ENCODE results near the gene C5orf47. TPM values are rescaled to one million over a fixed set of nuclear protein-coding genes. Genes with fewer than 3 reads are reported as not detected.

The C5orf47 gene
- total RNA-seq, 6 experiments from 2014 or later: not detected

DNA sequence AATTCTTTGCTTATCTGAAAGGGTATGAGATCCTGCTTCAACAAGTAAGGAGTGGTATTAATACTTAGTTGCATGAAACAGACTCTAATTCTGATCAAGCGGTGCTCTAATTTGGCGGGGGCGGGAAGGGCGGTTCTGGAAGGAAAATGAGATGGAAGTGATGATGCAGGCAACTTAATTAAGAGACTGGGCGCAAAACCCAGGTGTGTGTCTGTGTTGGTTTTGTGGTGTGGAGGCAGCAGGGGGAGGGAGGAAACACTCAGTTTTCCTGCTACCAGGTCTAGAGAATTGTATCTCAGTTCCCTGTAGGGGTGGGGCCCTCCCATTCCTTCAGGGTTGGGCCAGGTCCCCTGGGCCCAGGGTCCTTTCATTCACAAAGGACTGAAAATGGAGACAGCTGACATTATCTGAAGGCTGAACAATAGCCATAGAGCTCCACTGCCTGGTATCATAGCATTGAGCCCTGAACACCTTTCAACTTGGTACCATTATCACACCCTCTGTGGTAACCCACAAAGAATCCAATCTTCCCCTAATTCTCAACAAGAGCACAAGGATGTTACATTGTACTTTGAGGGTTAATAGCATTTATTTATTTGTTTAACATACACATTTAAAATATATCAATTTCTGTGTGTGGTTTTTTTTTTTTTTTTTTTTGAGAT lies 17.2 kb upstream of the C5orf47 start:
- no peak for TF ChIP-seq POLR2A (IDR thresholded peaks at IDR 0.05)
- TF ChIP-seq, protein P1, sequence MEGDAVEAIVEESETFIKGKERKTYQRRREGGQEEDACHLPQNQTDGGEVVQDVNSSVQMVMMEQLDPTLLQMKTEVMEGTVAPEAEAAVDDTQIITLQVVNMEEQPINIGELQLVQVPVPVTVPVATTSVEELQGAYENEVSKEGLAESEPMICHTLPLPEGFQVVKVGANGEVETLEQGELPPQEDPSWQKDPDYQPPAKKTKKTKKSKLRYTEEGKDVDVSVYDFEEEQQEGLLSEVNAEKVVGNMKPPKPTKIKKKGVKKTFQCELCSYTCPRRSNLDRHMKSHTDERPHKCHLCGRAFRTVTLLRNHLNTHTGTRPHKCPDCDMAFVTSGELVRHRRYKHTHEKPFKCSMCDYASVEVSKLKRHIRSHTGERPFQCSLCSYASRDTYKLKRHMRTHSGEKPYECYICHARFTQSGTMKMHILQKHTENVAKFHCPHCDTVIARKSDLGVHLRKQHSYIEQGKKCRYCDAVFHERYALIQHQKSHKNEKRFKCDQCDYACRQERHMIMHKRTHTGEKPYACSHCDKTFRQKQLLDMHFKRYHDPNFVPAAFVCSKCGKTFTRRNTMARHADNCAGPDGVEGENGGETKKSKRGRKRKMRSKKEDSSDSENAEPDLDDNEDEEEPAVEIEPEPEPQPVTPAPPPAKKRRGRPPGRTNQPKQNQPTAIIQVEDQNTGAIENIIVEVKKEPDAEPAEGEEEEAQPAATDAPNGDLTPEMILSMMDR (IDR thresholded peaks at IDR 0.05): no peak
- no peaks in the 10 kb centered on the region for H3K9me3 ChIP-seq
- DNase-seq (no peak), ATAC-seq (no peak)
- no peak overlapping the region for H3K4me3 ChIP-seq
- no peaks in the 10 kb centered on the region for H3K27me3 ChIP-seq
- no peak overlapping the region for H3K27ac ChIP-seq
- intact Hi-C loops (cut with DNase I): loop anchor here (5.0 kb wide), 1 partner anchor 350 kb away; no protein-coding TSS in a partner anchor
- peaks cover 0 to 20% (median 3%) of the 10 kb centered on the region in 4 donors for H3K4me1 ChIP-seq
- 98% methylated on average over 5 of the region's 5 CpGs for WGBS (ENCODE audit: insufficient coverage, low coverage, low lambda C conversion rate, missing lambda C conversion rate)
- no peaks in the 10 kb centered on the region for H3K36me3 ChIP-seq

DNA sequence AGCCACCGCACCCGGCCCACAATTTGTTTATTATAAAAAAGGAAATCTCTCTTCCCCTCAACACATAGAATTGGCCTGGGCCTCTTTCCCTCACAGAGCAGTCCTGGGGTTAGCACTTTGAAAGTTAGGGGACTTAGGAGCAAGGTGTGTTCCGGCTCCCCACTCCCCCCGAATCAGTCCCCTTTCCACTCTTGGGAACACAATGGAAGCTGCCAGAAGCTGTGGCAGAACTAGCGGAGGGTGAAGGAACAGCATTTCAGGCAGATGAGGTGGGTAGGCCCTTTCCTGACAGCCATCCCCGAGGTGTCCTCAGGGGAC lies 16.4 kb upstream of the C5orf47 start:
- Histone ChIP-seq H3K36me3 (no peaks in the 10 kb centered on the region), H3K4me1 (peaks cover 0 to 20% (median 3%) of the 10 kb centered on the region in 4 donors), H3K4me3 (peak overlapping the region; percentile 37 to 57 (median 47)), H3K27me3 (no peaks in the 10 kb centered on the region), H3K27ac (peak overlapping the region in 1 of 3 donors; percentile 33), H3K9me3 (no peaks in the 10 kb centered on the region)
- WGBS (ENCODE audit: insufficient coverage, low coverage, low lambda C conversion rate, missing lambda C conversion rate): 49% methylated on average over 4 of the region's 6 CpGs
- intact Hi-C loops (cut with DNase I): loop anchor here (5.0 kb wide), 1 partner anchor 350 kb away; no protein-coding TSS in a partner anchor
- ATAC-seq: peak in 1 of 4 donors; percentile 24
- no peak for DNase-seq
- no peak for TF ChIP-seq POLR2A (IDR thresholded peaks at IDR 0.05)
- TF ChIP-seq, protein P1 (IDR thresholded peaks at IDR 0.05): no peak

DNA sequence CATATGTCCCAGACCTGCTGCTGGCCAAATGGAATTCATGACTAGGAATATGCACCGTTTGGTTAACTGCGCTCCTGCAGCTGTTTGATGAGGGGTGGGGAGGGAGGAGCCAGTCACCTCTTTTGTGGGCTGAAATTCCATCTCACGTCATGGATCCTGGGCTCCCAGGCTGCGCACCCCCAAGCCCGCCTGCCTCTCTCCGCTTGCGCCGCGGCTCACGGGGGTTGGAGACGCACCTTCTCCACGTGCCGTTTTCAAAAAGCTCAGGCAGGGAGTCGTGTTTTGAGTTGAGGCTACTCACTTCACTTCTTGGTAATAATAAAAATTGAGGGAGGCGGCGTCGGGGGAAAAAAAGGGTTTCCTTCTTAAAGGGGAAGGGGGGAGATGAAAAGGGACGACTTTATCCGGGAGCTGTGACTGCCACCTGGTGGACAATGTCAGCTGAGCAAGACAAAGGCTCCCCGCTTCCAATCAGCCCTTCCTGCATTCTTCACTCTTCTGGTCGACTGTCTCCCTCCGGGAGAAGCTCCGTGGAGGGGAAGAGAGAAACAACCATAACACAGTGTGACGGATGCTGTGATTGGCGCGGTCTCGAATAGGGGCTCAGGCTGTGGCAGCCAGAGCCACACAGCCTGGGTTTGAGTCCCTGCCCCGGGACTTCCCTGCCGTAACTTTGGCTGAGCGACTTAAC lies 15.9 kb upstream of the C5orf47 start:
- intact Hi-C loops (cut with DNase I): loop anchor here (5.0 kb wide), 1 partner anchor 351 kb away; no protein-coding TSS in a partner anchor
- peak; percentile 74 to 85 (median 78) for DNase-seq
- Histone ChIP-seq H3K27ac (peak overlapping the region in 2 of 3 donors; percentile 33 to 44), H3K4me1 (peaks cover 0 to 20% (median 3%) of the 10 kb centered on the region in 4 donors), H3K36me3 (no peaks in the 10 kb centered on the region), H3K9me3 (no peaks in the 10 kb centered on the region), H3K27me3 (no peaks in the 10 kb centered on the region), H3K4me3 (peak overlapping the region; percentile 37 to 57 (median 47))
- WGBS (ENCODE audit: insufficient coverage, low coverage, low lambda C conversion rate, missing lambda C conversion rate): 2% methylated on average over 19 of the region's 30 CpGs
- TF ChIP-seq POLR2A (IDR thresholded peaks at IDR 0.05): peak; percentile 17
- TF ChIP-seq, protein P1 (IDR thresholded peaks at IDR 0.05): peak; percentile 78 to 95 (median 84)
- peak; percentile 88 to 97 (median 94) for ATAC-seq

DNA sequence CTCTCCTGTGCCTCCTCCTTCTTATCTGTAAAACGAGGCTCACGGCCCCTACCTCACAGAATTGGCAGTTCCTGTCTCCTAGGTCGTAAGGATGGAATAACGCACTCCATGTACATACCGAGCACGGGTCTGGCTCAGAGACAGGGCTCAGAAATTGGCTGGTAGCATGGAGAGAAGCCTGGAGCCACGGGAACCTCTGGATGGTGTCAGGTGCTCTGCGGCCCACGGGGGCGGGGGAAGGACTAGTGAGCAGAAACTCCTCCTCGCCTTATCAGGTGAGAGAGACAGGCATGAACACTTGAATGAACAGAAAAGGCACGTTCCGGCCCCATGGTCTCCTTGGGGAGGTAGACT lies 15.4 kb upstream of the C5orf47 start:
- peak overlapping the region in 1 of 3 donors; percentile 44 for H3K27ac ChIP-seq
- intact Hi-C loops (cut with DNase I): loop anchor here (5.0 kb wide), 1 partner anchor 351 kb away; no protein-coding TSS in a partner anchor

More for the DNA sequence above, 15.4 kb upstream of the C5orf47 start:
- H3K9me3 ChIP-seq: no peaks in the 10 kb centered on the region
- 9% methylated on average over 12 of the region's 13 CpGs for WGBS (ENCODE audit: insufficient coverage, low coverage, low lambda C conversion rate, missing lambda C conversion rate)
- peak overlapping the region; percentile 37 to 57 (median 47) for H3K4me3 ChIP-seq
- no peaks in the 10 kb centered on the region for H3K36me3 ChIP-seq
- H3K27me3 ChIP-seq: no peaks in the 10 kb centered on the region
- ATAC-seq (peak; percentile 44 to 55 (median 50)), DNase-seq (peak in 2 of 3 donors; percentile 38 to 56)
- TF ChIP-seq, protein P1 (IDR thresholded peaks at IDR 0.05): no peak
- no peak for TF ChIP-seq POLR2A (IDR thresholded peaks at IDR 0.05)
- peaks cover 0 to 20% (median 3%) of the 10 kb centered on the region in 4 donors for H3K4me1 ChIP-seq
